Hepatocyte (in vitro differentiated cells): ENCODE measurements around the gene MRPS18C.

Experiments
- EZH2phosphoT487 ChIP-seq: fragments of 200-600 bp; sonication (generic); IDR thresholded peaks from one replicate; pipeline ENCODE4 v1.6.1; 2018; ENCODE audit warnings: antibody characterized with exemption, mild to moderate bottlenecking, low read depth, moderate library complexity; ENCODE audit not compliant: unreplicated experiment, severe bottlenecking
- TF ChIP-seq, protein P1 (sequence below): fragments of 200-600 bp; sonication (generic); IDR thresholded peaks from 2 replicates; pipeline ENCODE4 v1.5.1; 2016; ENCODE audit warnings: antibody characterized with exemption, mild to moderate bottlenecking; ENCODE audit not compliant: poor library complexity

DNA sequence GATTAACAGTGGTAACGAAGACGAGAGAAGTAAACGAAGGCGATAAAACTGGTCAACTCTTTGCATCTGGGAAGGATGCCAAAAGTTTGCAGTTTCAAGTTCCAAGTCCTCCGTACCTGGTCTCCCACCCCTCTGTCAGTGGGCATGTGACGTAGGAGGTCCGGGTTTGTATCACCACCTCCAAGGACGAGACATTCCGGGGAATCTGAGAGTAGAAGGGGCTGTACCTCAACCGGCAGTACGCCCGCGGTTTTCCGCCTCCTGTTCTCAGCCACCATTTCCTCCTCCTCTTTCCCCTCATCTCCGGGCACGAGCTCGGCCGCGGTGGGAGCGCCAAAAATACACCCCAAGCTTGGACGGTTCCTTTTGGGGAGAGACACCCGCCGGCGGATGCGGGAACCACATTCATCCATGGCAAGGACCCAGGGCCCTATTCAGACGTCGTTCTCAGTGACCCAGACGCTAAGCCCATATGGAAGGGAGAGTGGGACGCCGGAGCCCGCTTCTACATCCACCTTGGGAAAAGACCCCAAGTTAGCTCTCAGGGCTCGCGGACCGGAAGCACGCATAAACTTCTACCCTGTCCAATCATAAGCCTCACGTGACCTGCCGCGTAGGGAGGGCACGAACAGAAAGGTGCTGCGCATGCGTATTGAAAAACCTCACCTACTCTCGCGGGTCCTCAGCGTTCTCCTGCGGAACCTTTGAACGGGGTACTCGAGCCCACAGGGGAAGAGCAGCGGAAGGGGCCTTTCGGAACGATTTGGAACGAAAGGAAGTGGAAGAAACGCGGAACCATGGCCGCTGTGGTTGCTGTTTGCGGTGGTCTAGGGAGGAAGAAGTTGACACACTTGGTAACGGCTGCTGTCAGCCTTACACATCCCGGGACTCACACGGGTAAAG, at the start of gene MRPS18C, which contains the start of gene HELQ:
- no peak for TF ChIP-seq EZH2phosphoT487
- TF ChIP-seq, protein P1, sequence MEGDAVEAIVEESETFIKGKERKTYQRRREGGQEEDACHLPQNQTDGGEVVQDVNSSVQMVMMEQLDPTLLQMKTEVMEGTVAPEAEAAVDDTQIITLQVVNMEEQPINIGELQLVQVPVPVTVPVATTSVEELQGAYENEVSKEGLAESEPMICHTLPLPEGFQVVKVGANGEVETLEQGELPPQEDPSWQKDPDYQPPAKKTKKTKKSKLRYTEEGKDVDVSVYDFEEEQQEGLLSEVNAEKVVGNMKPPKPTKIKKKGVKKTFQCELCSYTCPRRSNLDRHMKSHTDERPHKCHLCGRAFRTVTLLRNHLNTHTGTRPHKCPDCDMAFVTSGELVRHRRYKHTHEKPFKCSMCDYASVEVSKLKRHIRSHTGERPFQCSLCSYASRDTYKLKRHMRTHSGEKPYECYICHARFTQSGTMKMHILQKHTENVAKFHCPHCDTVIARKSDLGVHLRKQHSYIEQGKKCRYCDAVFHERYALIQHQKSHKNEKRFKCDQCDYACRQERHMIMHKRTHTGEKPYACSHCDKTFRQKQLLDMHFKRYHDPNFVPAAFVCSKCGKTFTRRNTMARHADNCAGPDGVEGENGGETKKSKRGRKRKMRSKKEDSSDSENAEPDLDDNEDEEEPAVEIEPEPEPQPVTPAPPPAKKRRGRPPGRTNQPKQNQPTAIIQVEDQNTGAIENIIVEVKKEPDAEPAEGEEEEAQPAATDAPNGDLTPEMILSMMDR = peak; percentile 39
